ENCODE measurements around the gene CDK13. TPM values are rescaled to one million over a fixed set of nuclear protein-coding genes. Genes with fewer than 3 reads are reported as not detected.

CDK13 gene
- total and polyA plus RNA-seq, 2 donors (not counting 3 experiments of a cell fraction or from before 2014, with no cell fraction given), result 24.5 to 56.7 TPM

- no TSS peak for BruUV-seq (replicated peaks)
- no peaks in the 10 kb centered on the region for H3K4me1 ChIP-seq (ENCODE audit: control insufficient read depth, extremely low read depth, insufficient read depth, low read length)
Measured at GRCh38 chr7:40014376-40014775, 64.3 kb downstream of the CDK13 start.

GRCh38 chr7:40015790-40016296 is 65.8 kb downstream of the CDK13 start:
- no peak for FAIRE-seq
- POLR2A ChIA-PET, result no interaction called here

More at GRCh38 chr7:40014376-40014775, 64.3 kb downstream of the CDK13 start:
- Histone ChIP-seq H2AFZ (ENCODE audit: low read depth, low read length) (no peak overlapping the region), H3K36me3 (ENCODE audit: control insufficient read depth in 2 of 2, extremely low read depth in 1 of 2, insufficient read depth in 2 of 2, low read length in 2 of 2) (peaks cover 0 to 4% of the 10 kb centered on the region in 2 experiments), H3K27me3 (ENCODE audit: control insufficient read depth in 2 of 2, insufficient read depth in 2 of 2, low read length in 2 of 2) (no peaks in the 10 kb centered on the region), H3K79me2 (ENCODE audit: control insufficient read depth, insufficient read depth, low read length) (peaks cover 2% of the 10 kb centered on the region), H3K4me3 (replicated peaks in 1 of 3; ENCODE audit: insufficient read depth in 1 of 3, low read depth in 1 of 3, low read length in 3 of 3) (no peak overlapping the region), H3K27ac (ENCODE audit: insufficient read depth, low read depth, low read length) (no peak overlapping the region), H3K9me1 (replicated peaks; ENCODE audit: control insufficient read depth, extremely low read depth, insufficient read depth, low read length) (no peaks in the 10 kb centered on the region), H3K4me2 (ENCODE audit: insufficient read depth, low read length) (no peak overlapping the region), H3K9ac (replicated peaks; ENCODE audit: extremely low read depth, insufficient read depth, low read length) (no peak overlapping the region), H4K20me1 (replicated peaks; ENCODE audit: control insufficient read depth, extremely low read depth, insufficient read depth, low read length) (no peaks in the 10 kb centered on the region), H3K9me3 (replicated peaks; ENCODE audit: control insufficient read depth, insufficient read depth, low read length) (no peaks in the 10 kb centered on the region)
- ChIA-PET POLR2A (interaction anchor here (0.6 to 0.7 kb wide), 3 partner anchors 28 to 120 kb away, joined by 3 read pairs; partner anchors contain the start of gene MPLKIP), CTCF (interaction anchor here (1.2 kb wide), 1 partner anchor 38 kb away, joined by 3 read pairs; no protein-coding TSS in a partner anchor)
- DNase-seq (ENCODE audit: low read depth, low spot score) (no peak), FAIRE-seq (no peak)
- intact Hi-C loops (cut with micrococcal nuclease), result no loop called here
- dilution Hi-C loops (cut with MboI; ENCODE audit: extremely low pct_ligation_motif_present, low sequenced_read_pairs), result no loop called here
- TF ChIP-seq EZH2 (IDR thresholded peaks at IDR 0.05; ENCODE audit: borderline replicate concordance, low read depth, low read length, severe bottlenecking) (no peak), GATA2 (IDR thresholded peaks at IDR 0.05; ENCODE audit: insufficient read depth, insufficient read length, low read depth, low read length) (no peak), JUN (IDR thresholded peaks at IDR 0.05; ENCODE audit: borderline replicate concordance, insufficient read depth, insufficient read length, low read depth) (no peak), FOS (IDR thresholded peaks at IDR 0.05; ENCODE audit: borderline replicate concordance, insufficient read depth, low read length) (no peak), POLR2AphosphoS5 (IDR thresholded peaks at IDR 0.05; ENCODE audit: insufficient read depth, low read depth, low read length) (no peak), MAX (IDR thresholded peaks at IDR 0.05; ENCODE audit: insufficient read depth, insufficient read length) (no peak)

More at GRCh38 chr7:40015790-40016296, 65.8 kb downstream of the CDK13 start:
- intact Hi-C loops (cut with micrococcal nuclease), result no loop called here
- dilution Hi-C loops (cut with MboI; ENCODE audit: extremely low pct_ligation_motif_present, low sequenced_read_pairs), result no loop called here
- Histone ChIP-seq H3K9ac (replicated peaks; ENCODE audit: extremely low read depth, insufficient read depth, low read length) (no peak overlapping the region), H3K27ac (ENCODE audit: insufficient read depth, low read depth, low read length) (no peak overlapping the region), H3K4me1 (ENCODE audit: control insufficient read depth, extremely low read depth, insufficient read depth, low read length) (no peaks in the 10 kb centered on the region), H3K4me3 (replicated peaks in 1 of 3; ENCODE audit: insufficient read depth in 1 of 3, low read depth in 1 of 3, low read length in 3 of 3) (no peak overlapping the region), H3K4me2 (ENCODE audit: insufficient read depth, low read length) (no peak overlapping the region), H2AFZ (ENCODE audit: low read depth, low read length) (no peak overlapping the region), H3K9me1 (replicated peaks; ENCODE audit: control insufficient read depth, extremely low read depth, insufficient read depth, low read length) (no peaks in the 10 kb centered on the region), H3K79me2 (ENCODE audit: control insufficient read depth, insufficient read depth, low read length) (peaks cover 2% of the 10 kb centered on the region), H3K9me3 (replicated peaks; ENCODE audit: control insufficient read depth, insufficient read depth, low read length) (no peaks in the 10 kb centered on the region), H4K20me1 (replicated peaks; ENCODE audit: control insufficient read depth, extremely low read depth, insufficient read depth, low read length) (no peaks in the 10 kb centered on the region), H3K36me3 (ENCODE audit: control insufficient read depth in 2 of 2, extremely low read depth in 1 of 2, insufficient read depth in 2 of 2, low read length in 2 of 2) (peaks cover 0 to 4% of the 10 kb centered on the region in 2 experiments), H3K27me3 (ENCODE audit: control insufficient read depth in 2 of 2, insufficient read depth in 2 of 2, low read length in 2 of 2) (no peaks in the 10 kb centered on the region)
- peak; percentile 53 for DNase-seq (ENCODE audit: low read depth, low spot score)
- CTCF ChIA-PET, result interaction anchor here (0.7 to 1.2 kb wide), 3 partner anchors 9 to 36 kb away, joined by 3 to 5 read pairs (median 3); no protein-coding TSS in a partner anchor
- TF ChIP-seq POLR2A (IDR thresholded peaks at IDR 0.05; ENCODE audit: low read depth, low read length) (no peak), FOS (IDR thresholded peaks at IDR 0.05; ENCODE audit: borderline replicate concordance, insufficient read depth, low read length) (no peak), GATA2 (IDR thresholded peaks at IDR 0.05; ENCODE audit: insufficient read depth, insufficient read length, low read depth, low read length) (no peak), CTCF (IDR thresholded peaks at IDR 0.05; ENCODE audit: extremely low read depth in 1 of 2, insufficient read depth in 1 of 2, low read depth in 1 of 2, low read length in 2 of 2) (no peak)
- no TSS peak for BruUV-seq (replicated peaks)
